Umbilical cord (tissue), 2 donors: ENCODE results near the gene ZNF784. TPM values are rescaled to one million over a fixed set of nuclear protein-coding genes. Genes with fewer than 3 reads are reported as not detected.

Experiments used
- DNase-seq: peaks from one replicate; pipeline ENCODE4 v3.0.0-alpha.2; 2015; ENCODE audit warnings: low spot score
- total RNA-seq: library from RNA; depleted of rRNA; stranded (reverse); fragments of >200 nt; gene quantifications from one replicate; pipeline ENCODE4 v1.2.3, GENCODE V29; 2014; ENCODE audit warnings: low replicate concordance; ENCODE audit not compliant: insufficient read depth

The ZNF784 gene
- total RNA-seq, 1 donor from 2014 or later, result 5.1 TPM

- no peak for DNase-seq
These were observed 3.8 kb downstream of the ZNF784 start for GRCh38 chr19:55620410-55621204.

GRCh38 chr19:55619286-55619685 lies 5.1 kb downstream of the ZNF784 start:
- DNase-seq, result no peak

GRCh38 chr19:55618426-55618825 lies 5.9 kb downstream of the ZNF784 start:
- no peak for DNase-seq

GRCh38 chr19:55617426-55617825 lies 6.9 kb downstream of the ZNF784 start:
- no peak for DNase-seq

GRCh38 chr19:55616395-55616875 lies 7.9 kb downstream of the ZNF784 start:
- no peak for DNase-seq

GRCh38 chr19:55615543-55616394 lies 8.6 kb downstream of the ZNF784 start:
- DNase-seq, result no peak

GRCh38 chr19:55614711-55615542 lies 9.4 kb downstream of the ZNF784 start:
- no peak for DNase-seq

GRCh38 chr19:55613930-55614710 lies 10.2 kb downstream of the ZNF784 start:
- no peak for DNase-seq

GRCh38 chr19:55613396-55613795 lies 11.0 kb downstream of the ZNF784 start:
- no peak for DNase-seq

- no peak for DNase-seq
These were observed 12.3 kb downstream of the ZNF784 start for GRCh38 chr19:55611983-55612645.

GRCh38 chr19:55611300-55611982 lies 12.9 kb downstream of the ZNF784 start:
- no peak for DNase-seq

GRCh38 chr19:55609326-55609725 lies 15.0 kb downstream of the ZNF784 start:
- no peak for DNase-seq

- no peak for DNase-seq
These were observed 17.5 kb downstream of the ZNF784 start for GRCh38 chr19:55606817-55607216.

GRCh38 chr19:55606471-55606787 lies 17.9 kb downstream of the ZNF784 start:
- DNase-seq, result no peak

- peak; percentile 88 for DNase-seq
These were observed 18.5 kb downstream of the ZNF784 start, which contains the start of gene ZNF865 for GRCh38 chr19:55605637-55606470. ZNF865 (plus strand) TSS chr19:55605647; CDS start chr19:55613619, 7,972 bp downstream.

- peak; percentile 99 for DNase-seq
These were observed 19.1 kb downstream of the ZNF784 start for GRCh38 chr19:55605207-55605636.

- DNase-seq, result no peak
These were observed 20.6 kb downstream of the ZNF784 start for GRCh38 chr19:55603581-55604292.

- DNase-seq, result no peak
These were observed 21.3 kb downstream of the ZNF784 start for GRCh38 chr19:55603115-55603514.
